Forelimb muscle (tissue), 1 donor: ENCODE data around the gene SEC14L3. TPM values are rescaled to one million over a fixed set of nuclear protein-coding genes. Genes with fewer than 3 reads are reported as not detected.

Experiments
- DNase-seq: peaks from one replicate; pipeline ENCODE4 v3.0.0-alpha.2; 2013; ENCODE audit warnings: low read depth
- polyA plus RNA-seq: library from polyadenylated mRNA; unstranded; fragments of 120-200 nt; gene quantifications from one replicate; pipeline ENCODE4 v1.2.1, GENCODE V29; 2013; ENCODE audit not compliant: insufficient read length

Gene SEC14L3
- polyA plus RNA-seq, 1 donor, result 0.09 TPM

- no peak for DNase-seq
Measured at GRCh38 chr22:30445438-30446145, 26.2 kb downstream of the SEC14L3 start.

GRCh38 chr22:30444632-30445437, 27.0 kb downstream of the SEC14L3 start:
- no peak for DNase-seq

- DNase-seq, result no peak
Measured at GRCh38 chr22:30441088-30441487, 30.7 kb downstream of the SEC14L3 start.

- DNase-seq, result no peak
Measured at GRCh38 chr22:30439836-30440235, 32.0 kb downstream of the SEC14L3 start.

- no peak for DNase-seq
Measured at GRCh38 chr22:30439226-30439625, 32.6 kb downstream of the SEC14L3 start.

GRCh38 chr22:30438559-30438958, 33.3 kb downstream of the SEC14L3 start:
- DNase-seq, result no peak

- no peak for DNase-seq
Measured at GRCh38 chr22:30436196-30436595, 35.6 kb downstream of the SEC14L3 start.

- no peak for DNase-seq
Measured at GRCh38 chr22:30435674-30436126, 36.1 kb downstream of the SEC14L3 start.

GRCh38 chr22:30434843-30435242, 37.0 kb downstream of the SEC14L3 start:
- no peak for DNase-seq

- no peak for DNase-seq
Measured at GRCh38 chr22:30433773-30434172, 38.0 kb downstream of the SEC14L3 start.

- DNase-seq, result no peak
Measured at GRCh38 chr22:30433227-30433626, 38.6 kb downstream of the SEC14L3 start.

GRCh38 chr22:30432520-30432919, 39.3 kb downstream of the SEC14L3 start:
- DNase-seq, result no peak

- no peak for DNase-seq
Measured at GRCh38 chr22:30432096-30432495, 39.7 kb downstream of the SEC14L3 start.

- no peak for DNase-seq
Measured at GRCh38 chr22:30430933-30431332, 40.9 kb downstream of the SEC14L3 start.

- DNase-seq, result no peak
Measured at GRCh38 chr22:30429887-30430286, 41.9 kb downstream of the SEC14L3 start.

GRCh38 chr22:30427871-30428270, 43.9 kb downstream of the SEC14L3 start:
- DNase-seq, result no peak

- no peak for DNase-seq
Measured at GRCh38 chr22:30426388-30427353, 45.1 kb downstream of the SEC14L3 start.

- no peak for DNase-seq
Measured at GRCh38 chr22:30425616-30426387, 46.0 kb downstream of the SEC14L3 start, which contains the start of gene MTFP1. MTFP1 (plus strand) TSS chr22:30425768; CDS start chr22:30425880, 112 bp downstream.

GRCh38 chr22:30425327-30425615, 46.5 kb downstream of the SEC14L3 start:
- DNase-seq, result no peak

GRCh38 chr22:30424534-30425326, 47.1 kb downstream of the SEC14L3 start:
- no peak for DNase-seq
